Measurements from ENCODE around the gene CD7. TPM values are rescaled to one million over a fixed set of nuclear protein-coding genes. Genes with fewer than 3 reads are reported as not detected.

The CD7 gene
- total RNA-seq, 1 experiment from 2014 or later, result not detected

DNA sequence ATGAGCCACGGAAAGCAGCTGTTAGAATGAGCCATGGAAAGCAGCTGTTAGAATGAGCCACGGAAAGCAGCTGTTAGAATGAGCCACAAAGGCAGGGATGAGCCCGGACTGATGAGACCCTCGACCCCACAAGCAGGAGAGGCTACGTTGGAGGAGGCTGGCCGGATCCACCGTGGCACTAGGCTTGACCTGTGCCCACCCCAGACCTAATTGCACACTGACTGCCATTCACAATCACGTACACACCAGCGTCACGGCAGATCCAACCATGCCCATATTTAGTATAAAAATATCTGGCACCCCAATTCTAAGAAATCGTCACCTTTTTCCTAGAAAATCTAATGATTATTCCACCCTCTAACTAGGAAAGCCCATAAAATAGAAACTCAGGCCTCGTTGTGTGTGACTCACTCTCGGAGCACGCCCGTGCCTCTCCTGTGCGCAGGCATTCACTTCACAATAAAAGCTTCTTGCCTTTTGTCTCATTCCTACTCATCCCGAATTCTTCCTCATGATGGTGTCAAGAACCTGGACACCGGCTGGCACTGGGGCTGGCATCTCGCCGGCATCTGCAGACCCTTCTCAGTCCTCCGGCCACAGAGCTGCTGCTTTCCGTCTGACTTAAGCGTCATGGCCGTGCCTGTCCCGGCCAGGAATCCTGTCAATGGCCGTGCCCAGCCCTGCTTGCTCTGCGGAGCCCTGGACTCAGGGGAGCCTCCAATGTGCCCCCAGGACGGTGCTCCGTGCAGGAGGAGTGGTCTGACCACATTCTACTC is 21.6 kb upstream of the CD7 start:
- no peaks in the 10 kb centered on the region for H3K27me3 ChIP-seq (replicated peaks; ENCODE audit: insufficient read depth, low read depth, low read length, poor library complexity)
- no TSS peak for BruUV-seq (replicated peaks)
- H3K4me1 ChIP-seq (ENCODE audit: insufficient read depth, low read length, poor library complexity, severe bottlenecking), result peaks cover 19% of the 10 kb centered on the region
- peak overlapping the region; percentile 23 for H3K4me3 ChIP-seq (ENCODE audit: low read depth, low read length, poor library complexity, severe bottlenecking)
- no peaks in the 10 kb centered on the region for H3K36me3 ChIP-seq (ENCODE audit: insufficient read depth, low read length, poor library complexity, severe bottlenecking)
- ChIA-PET POLR2A (ENCODE audit: low non-redundant PET) (no interaction called here), CTCF (no interaction called here)
- DNase-seq (ENCODE audit: low spot score), result peak; percentile 74
- TF ChIP-seq EZH2 (IDR thresholded peaks at IDR 0.05; ENCODE audit: borderline replicate concordance, low read depth, low read length, poor library complexity, severe bottlenecking), result no peak
- TF ChIP-seq, protein P1, sequence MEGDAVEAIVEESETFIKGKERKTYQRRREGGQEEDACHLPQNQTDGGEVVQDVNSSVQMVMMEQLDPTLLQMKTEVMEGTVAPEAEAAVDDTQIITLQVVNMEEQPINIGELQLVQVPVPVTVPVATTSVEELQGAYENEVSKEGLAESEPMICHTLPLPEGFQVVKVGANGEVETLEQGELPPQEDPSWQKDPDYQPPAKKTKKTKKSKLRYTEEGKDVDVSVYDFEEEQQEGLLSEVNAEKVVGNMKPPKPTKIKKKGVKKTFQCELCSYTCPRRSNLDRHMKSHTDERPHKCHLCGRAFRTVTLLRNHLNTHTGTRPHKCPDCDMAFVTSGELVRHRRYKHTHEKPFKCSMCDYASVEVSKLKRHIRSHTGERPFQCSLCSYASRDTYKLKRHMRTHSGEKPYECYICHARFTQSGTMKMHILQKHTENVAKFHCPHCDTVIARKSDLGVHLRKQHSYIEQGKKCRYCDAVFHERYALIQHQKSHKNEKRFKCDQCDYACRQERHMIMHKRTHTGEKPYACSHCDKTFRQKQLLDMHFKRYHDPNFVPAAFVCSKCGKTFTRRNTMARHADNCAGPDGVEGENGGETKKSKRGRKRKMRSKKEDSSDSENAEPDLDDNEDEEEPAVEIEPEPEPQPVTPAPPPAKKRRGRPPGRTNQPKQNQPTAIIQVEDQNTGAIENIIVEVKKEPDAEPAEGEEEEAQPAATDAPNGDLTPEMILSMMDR (conservative IDR thresholded peaks at IDR 0.05; ENCODE audit: low read depth, low read length), result no peak
- H3K27ac ChIP-seq (ENCODE audit: low read depth, low read length, poor library complexity, severe bottlenecking), result no peak overlapping the region
- intact Hi-C loops (cut with micrococcal nuclease; ENCODE audit: unreplicated experiment), result no loop called here
- no peaks in the 10 kb centered on the region for H3K9me3 ChIP-seq (ENCODE audit: low read depth, low read length, poor library complexity, severe bottlenecking)

DNA sequence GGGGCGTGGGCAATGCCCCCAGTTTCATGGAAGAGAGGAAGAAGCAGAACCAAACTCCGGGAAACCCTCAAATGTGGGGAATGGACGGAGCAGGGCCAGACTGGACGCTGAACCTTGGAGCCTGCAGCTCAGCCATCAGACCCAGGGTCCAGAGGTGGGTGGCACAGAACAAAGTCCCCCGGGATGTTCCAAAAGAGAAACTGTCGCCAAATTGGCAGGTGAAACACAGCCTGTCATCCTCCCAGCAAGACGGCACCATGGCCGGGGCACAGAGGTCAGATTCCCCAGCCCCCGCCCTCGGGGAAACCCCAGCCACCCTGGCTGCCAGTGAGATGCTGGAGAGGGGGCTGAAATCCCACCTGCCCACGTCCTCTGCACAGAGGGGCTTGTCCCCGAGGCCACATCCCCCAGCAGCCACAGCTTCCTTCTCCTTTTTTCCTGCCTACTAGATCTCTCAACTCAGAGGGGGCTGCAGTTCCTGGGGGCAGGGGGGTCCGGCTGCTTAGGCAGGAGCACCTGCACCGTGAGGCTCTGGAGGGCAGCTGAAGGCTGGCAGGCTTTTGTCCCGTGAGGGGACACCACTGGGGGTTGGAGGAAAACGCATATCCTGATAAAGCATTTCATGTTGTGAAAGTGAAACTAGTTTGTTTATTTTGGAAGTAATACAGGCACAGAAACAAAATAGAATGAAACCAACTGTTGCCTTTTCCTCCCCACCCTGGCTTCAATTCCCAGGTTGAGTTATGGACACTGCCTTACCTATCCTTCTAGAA is 17.4 kb upstream of the CD7 start:
- TF ChIP-seq, protein P1 (conservative IDR thresholded peaks at IDR 0.05; ENCODE audit: low read depth, low read length), result no peak
- TF ChIP-seq EZH2 (IDR thresholded peaks at IDR 0.05; ENCODE audit: borderline replicate concordance, low read depth, low read length, poor library complexity, severe bottlenecking), result no peak

DNA sequence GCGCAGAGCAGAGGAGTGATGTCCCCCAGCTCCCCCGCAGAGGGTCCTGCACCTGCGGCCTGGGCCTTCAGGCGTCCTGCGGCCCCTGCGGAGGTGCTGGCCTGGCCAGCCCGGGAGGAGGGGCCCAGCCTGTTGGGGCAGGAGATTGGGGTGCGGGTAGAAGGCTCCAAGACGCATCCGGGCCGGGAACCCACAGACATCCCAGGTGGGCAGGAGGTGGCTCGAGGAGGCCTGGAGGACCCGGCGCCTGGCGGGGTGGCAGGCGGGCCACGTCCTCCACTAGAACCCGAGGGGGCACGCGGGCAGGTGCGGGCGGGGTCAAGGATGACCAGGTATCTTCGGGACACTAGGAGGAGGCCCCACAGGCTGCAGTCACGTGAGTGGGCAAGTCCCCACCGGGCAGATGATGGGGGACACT is 16.8 kb upstream of the CD7 start:
- intact Hi-C loops (cut with micrococcal nuclease; ENCODE audit: unreplicated experiment), result no loop called here
- peaks cover 47% of the 10 kb centered on the region for H3K4me1 ChIP-seq (ENCODE audit: insufficient read depth, low read length, poor library complexity, severe bottlenecking)
- no peaks in the 10 kb centered on the region for H3K27me3 ChIP-seq (replicated peaks; ENCODE audit: insufficient read depth, low read depth, low read length, poor library complexity)
- no peak overlapping the region for H3K27ac ChIP-seq (ENCODE audit: low read depth, low read length, poor library complexity, severe bottlenecking)
- H3K36me3 ChIP-seq (ENCODE audit: insufficient read depth, low read length, poor library complexity, severe bottlenecking), result no peaks in the 10 kb centered on the region
- no TSS peak for BruUV-seq (replicated peaks)
- ChIA-PET POLR2A (ENCODE audit: low non-redundant PET) (interaction anchor here (0.5 to 0.6 kb wide), 3 partner anchors 27 to 181 kb away, joined by 3 to 6 read pairs (median 4); no protein-coding TSS in a partner anchor), CTCF (interaction anchor here (0.7 kb wide), 1 partner anchor 11 kb away, joined by 6 read pairs; no protein-coding TSS in a partner anchor)
- no peak for DNase-seq (ENCODE audit: low spot score)
- TF ChIP-seq EZH2 (IDR thresholded peaks at IDR 0.05; ENCODE audit: borderline replicate concordance, low read depth, low read length, poor library complexity, severe bottlenecking), result no peak
- TF ChIP-seq, protein P1 (conservative IDR thresholded peaks at IDR 0.05; ENCODE audit: low read depth, low read length), result no peak
- H3K4me3 ChIP-seq (ENCODE audit: low read depth, low read length, poor library complexity, severe bottlenecking), result peak overlapping the region; percentile 20
- no peaks in the 10 kb centered on the region for H3K9me3 ChIP-seq (ENCODE audit: low read depth, low read length, poor library complexity, severe bottlenecking)

More for the DNA sequence above, 17.4 kb upstream of the CD7 start:
- Histone ChIP-seq H3K27me3 (replicated peaks; ENCODE audit: insufficient read depth, low read depth, low read length, poor library complexity) (no peaks in the 10 kb centered on the region), H3K9me3 (ENCODE audit: low read depth, low read length, poor library complexity, severe bottlenecking) (no peaks in the 10 kb centered on the region), H3K4me1 (ENCODE audit: insufficient read depth, low read length, poor library complexity, severe bottlenecking) (peaks cover 51% of the 10 kb centered on the region), H3K36me3 (ENCODE audit: insufficient read depth, low read length, poor library complexity, severe bottlenecking) (no peaks in the 10 kb centered on the region), H3K4me3 (ENCODE audit: low read depth, low read length, poor library complexity, severe bottlenecking) (peak overlapping the region; percentile 20), H3K27ac (ENCODE audit: low read depth, low read length, poor library complexity, severe bottlenecking) (no peak overlapping the region)
- intact Hi-C loops (cut with micrococcal nuclease; ENCODE audit: unreplicated experiment), result no loop called here
- CTCF ChIA-PET, result no interaction called here
- no peak for DNase-seq (ENCODE audit: low spot score)
- BruUV-seq (replicated peaks), result no TSS peak
- POLR2A ChIA-PET (ENCODE audit: low non-redundant PET), result interaction anchor here (0.6 kb wide), 1 partner anchor 180 kb away, joined by 6 read pairs; no protein-coding TSS in a partner anchor

Measured in A673 (cell line).